T-cell (primary cell): ENCODE measurements around the gene RMRP. TPM values are rescaled to one million over a fixed set of nuclear protein-coding genes. Genes with fewer than 3 reads are reported as not detected.

Experiments used
- ATAC-seq, 4 experiments: fragments of 200-7000 bp in 3 of 4; fragments of 150-1000 bp in 1 of 4; cut with Tn5 transposase; replicated peaks in 1 of 4; 1 replicate in 3 of 4; 2 replicates in 1 of 4; pipeline ENCODE4 v1.10.0; 2021; ENCODE audit warnings: moderate library complexity in 3 of 4, mild to moderate bottlenecking in 2 of 4, moderate number of reproducible peaks in 1 of 4
- CTCF ChIA-PET, 2 donors: fragments of 300-600 bp; sonication (Branson Sonifier 250); formaldehyde crosslinking; loops; one replicate each; lab custom pipeline; 2022; ENCODE audit warnings: antibody characterized with exemption in 2 of 2; lab: Charles Lee
- POLR2A ChIA-PET, 2 donors: fragments of 300-600 bp; sonication (Branson Sonifier 250); formaldehyde crosslinking; loops; one replicate each; lab custom pipeline; 2022; ENCODE audit warnings: antibody characterized with exemption in 2 of 2; lab: Charles Lee
- DNase-seq, 35 experiments: peaks; one replicate each; pipeline versions ENCODE4 v3.0.0 to v3.0.0-alpha.2; 2013 to 2023
- H3K27ac ChIP-seq: one replicate; pipeline ENCODE4 v1.5.1; 2013; ENCODE audit warnings: low read length
- H3K27me3 ChIP-seq, 2 experiments: replicated peaks in 1 of 2; 1 replicate in 1 of 2; 2 replicates in 1 of 2; pipeline versions ENCODE4 v1.6.1 to v1.7.0; 2013; ENCODE audit warnings: low read length in 1 of 2, mixed read lengths in 1 of 2; ENCODE audit not compliant: control insufficient read depth in 2 of 2, insufficient read depth in 2 of 2; ENCODE audit errors: extremely low read depth in 1 of 2
- H3K36me3 ChIP-seq, 2 donors: 1 replicate in 1 of 2; 2 replicates in 1 of 2; pipeline versions ENCODE4 v1.6.1 to v1.7.0; 2013; ENCODE audit warnings: low read length in 1 of 2; ENCODE audit not compliant: control insufficient read depth in 2 of 2, insufficient read depth in 1 of 2; ENCODE audit errors: extremely low read depth in 1 of 2
- H3K4me1 ChIP-seq, 2 experiments: 1 replicate in 1 of 2; 2 replicates in 1 of 2; pipeline versions ENCODE4 v1.6.1 to v1.7.0; 2013; ENCODE audit warnings: low read length in 2 of 2, mixed read lengths in 1 of 2; ENCODE audit not compliant: insufficient read depth in 2 of 2, control insufficient read depth in 1 of 2; ENCODE audit errors: extremely low read depth in 1 of 2
- H3K4me3 ChIP-seq, 2 donors: 1 replicate in 1 of 2; 2 replicates in 1 of 2; pipeline versions ENCODE4 v1.5.1 to v1.7.0; 2013; ENCODE audit warnings: mild to moderate bottlenecking in 2 of 2, low read length in 1 of 2, moderate library complexity in 1 of 2; ENCODE audit not compliant: control insufficient read depth in 1 of 2; ENCODE audit errors: extremely low read depth in 1 of 2
- H3K9me3 ChIP-seq: 2 replicates; pipeline ENCODE4 v1.7.0; 2013
- H3K27ac Mint-ChIP-seq, 2 donors: one replicate each; pipeline ENCODE4 v1.8.0; 2020 to 2021; ENCODE audit warnings: mild to moderate bottlenecking in 2 of 2, mixed read lengths in 2 of 2
- H3K27me3 Mint-ChIP-seq, 2 donors: one replicate each; pipeline ENCODE4 v1.8.0; 2021 to 2022; ENCODE audit warnings: mixed read lengths in 2 of 2
- H3K36me3 Mint-ChIP-seq: one replicate; pipeline ENCODE4 v1.8.0; 2021; ENCODE audit warnings: mixed read lengths
- H3K4me1 Mint-ChIP-seq, 3 donors: one replicate each; pipeline ENCODE4 v1.8.0; 2020 to 2022; ENCODE audit warnings: mixed read lengths in 3 of 3, mild to moderate bottlenecking in 1 of 3
- H3K4me3 Mint-ChIP-seq, 3 donors: one replicate each; pipeline ENCODE4 v1.8.0; 2020 to 2022; ENCODE audit warnings: mild to moderate bottlenecking in 3 of 3, mixed read lengths in 3 of 3, moderate library complexity in 3 of 3
- H3K9me3 Mint-ChIP-seq, 3 donors: one replicate each; pipeline ENCODE4 v1.8.0; 2020 to 2022; ENCODE audit warnings: mixed read lengths in 3 of 3
- WGBS: methylation state at CpG from one replicate; pipeline ENCODE4 v1.1.5; 2013; ENCODE audit warnings: missing lambda C conversion rate; ENCODE audit not compliant: insufficient coverage; 5-methylcytosine and 5-hydroxymethylcytosine counted together
- total RNA-seq, 35 experiments: library from RNA in 6 of 35; stranded (reverse) in 6 of 35; fragments of 120-200 nt in 1 of 35; gene quantifications; one replicate each; pipeline versions ENCODE4 v1.2.1 to v1.2.4 and lab custom pipeline; 2013 to 2026

The RMRP gene
- total RNA-seq, 5 donors from 2014 or later (not counting 1 experiment from before 2014, with no cell fraction given) = 10,537 to 37,987 (median 30,491) TPM

- no peak for ATAC-seq
- Histone ChIP-seq H3K4me1 (peaks cover 0 to 13% of the 10 kb centered on the region in 2 experiments), H3K4me3 (no peak overlapping the region), H3K9me3 (no peaks in the 10 kb centered on the region), H3K27ac (no peak overlapping the region), H3K36me3 (no peaks in the 10 kb centered on the region), H3K27me3 (peaks cover 0 to 7% of the 10 kb centered on the region in 2 experiments)
- CTCF ChIA-PET = interaction anchor here in 1 of 2 donors (2.4 kb wide), 1 partner anchor 11 kb away, joined by 6 read pairs; no protein-coding TSS in a partner anchor
- Mint-ChIP-seq H3K9me3 (no peaks in the 10 kb centered on the region), H3K27ac (no peak overlapping the region), H3K4me3 (no peak overlapping the region), H3K36me3 (peaks cover 3% of the 10 kb centered on the region), H3K27me3 (no peaks in the 10 kb centered on the region), H3K4me1 (peaks cover 11 to 12% (median 12%) of the 10 kb centered on the region in 3 donors)
- no peak for DNase-seq
- WGBS = 94% methylated on average over 4 of the region's 10 CpGs
- POLR2A ChIA-PET = interaction anchor here in 1 of 2 donors (1.1 kb wide), 1 partner anchor 9 kb away, joined by 3 read pairs; no protein-coding TSS in a partner anchor
Observed at GRCh38 chr9:35684921-35685320, 27.1 kb upstream of the RMRP start.

GRCh38 chr9:35683323-35683722, 25.5 kb upstream of the RMRP start:
- H3K27ac Mint-ChIP-seq = no peak overlapping the region
- Histone ChIP-seq H3K27me3 (peaks cover 0 to 7% of the 10 kb centered on the region in 2 experiments), H3K36me3 (no peaks in the 10 kb centered on the region), H3K4me3 (no peak overlapping the region), H3K9me3 (no peaks in the 10 kb centered on the region), H3K4me1 (no peaks in the 10 kb centered on the region), H3K27ac (no peak overlapping the region)
- no CpG with 5 or more reads among the region's 2 CpGs for WGBS
- no peaks in the 10 kb centered on the region for H3K9me3 Mint-ChIP-seq
- DNase-seq (no peak), ATAC-seq (no peak)
- peaks cover 3% of the 10 kb centered on the region for H3K36me3 Mint-ChIP-seq
- ChIA-PET POLR2A (no interaction called here), CTCF (interaction anchor here in 1 of 2 donors (0.8 kb wide), 1 partner anchor 22 kb away, joined by 3 read pairs; no protein-coding TSS in a partner anchor)
- H3K27me3 Mint-ChIP-seq = no peaks in the 10 kb centered on the region
- H3K4me3 Mint-ChIP-seq = no peak overlapping the region
- H3K4me1 Mint-ChIP-seq = peaks cover 3 to 6% (median 3%) of the 10 kb centered on the region in 3 donors

GRCh38 chr9:35682520-35683315, 24.9 kb upstream of the RMRP start:
- no peak overlapping the region for H3K27ac Mint-ChIP-seq

GRCh38 chr9:35682051-35682450, 24.2 kb upstream of the RMRP start:
- no peaks in the 10 kb centered on the region for H3K36me3 ChIP-seq
- H3K27ac ChIP-seq = no peak overlapping the region
- H3K27me3 ChIP-seq = peaks cover 0 to 7% of the 10 kb centered on the region in 2 experiments
- Mint-ChIP-seq H3K4me3 (no peak overlapping the region), H3K4me1 (peaks cover 0 to under 1% (median under 1%) of the 10 kb centered on the region in 3 donors), H3K36me3 (peaks cover 3% of the 10 kb centered on the region), H3K9me3 (no peaks in the 10 kb centered on the region), H3K27me3 (no peaks in the 10 kb centered on the region), H3K27ac (no peak overlapping the region)
- no peak overlapping the region for H3K4me3 ChIP-seq
- WGBS = 88% methylated on average over 4 of the region's 6 CpGs
- H3K9me3 ChIP-seq = no peaks in the 10 kb centered on the region
- H3K4me1 ChIP-seq = no peaks in the 10 kb centered on the region
- POLR2A ChIA-PET = no interaction called here
- DNase-seq (no peak), ATAC-seq (no peak)
- CTCF ChIA-PET = no interaction called here

More at GRCh38 chr9:35682520-35683315, 24.9 kb upstream of the RMRP start:
- DNase-seq (no peak), ATAC-seq (no peak)
- no peaks in the 10 kb centered on the region for H3K27me3 Mint-ChIP-seq
- H3K4me1 ChIP-seq = no peaks in the 10 kb centered on the region
- H3K27ac ChIP-seq = no peak overlapping the region
- H3K9me3 ChIP-seq = no peaks in the 10 kb centered on the region
- H3K4me1 Mint-ChIP-seq = peaks cover 0 to 6% (median 3%) of the 10 kb centered on the region in 3 donors
- no peak overlapping the region for H3K4me3 Mint-ChIP-seq
- peaks cover 3% of the 10 kb centered on the region for H3K36me3 Mint-ChIP-seq
- ChIA-PET CTCF (no interaction called here), POLR2A (no interaction called here)
- no peak overlapping the region for H3K4me3 ChIP-seq
- H3K36me3 ChIP-seq = no peaks in the 10 kb centered on the region
- H3K9me3 Mint-ChIP-seq = no peaks in the 10 kb centered on the region
- peaks cover 0 to 7% of the 10 kb centered on the region in 2 experiments for H3K27me3 ChIP-seq
- 92% methylated on average over 9 of the region's 10 CpGs for WGBS

GRCh38 chr9:35681341-35682002, 23.7 kb upstream of the RMRP start:
- Mint-ChIP-seq H3K9me3 (no peaks in the 10 kb centered on the region), H3K27me3 (peaks cover under 1 to 1% of the 10 kb centered on the region in 2 donors), H3K4me1 (peaks cover 2 to 4% (median 3%) of the 10 kb centered on the region in 3 donors), H3K27ac (no peak overlapping the region), H3K36me3 (peaks cover 3% of the 10 kb centered on the region), H3K4me3 (no peak overlapping the region)
- Histone ChIP-seq H3K27me3 (peaks cover 0 to 7% of the 10 kb centered on the region in 2 experiments), H3K27ac (no peak overlapping the region), H3K9me3 (no peaks in the 10 kb centered on the region), H3K4me3 (no peak overlapping the region), H3K4me1 (peaks cover 0 to under 1% of the 10 kb centered on the region in 2 experiments), H3K36me3 (no peaks in the 10 kb centered on the region)
- ChIA-PET CTCF (interaction anchor here in 1 of 2 donors (0.5 kb wide), 1 partner anchor 420 kb away, joined by 5 read pairs; no protein-coding TSS in a partner anchor), POLR2A (no interaction called here)
- 87% methylated on average over 3 of the region's 3 CpGs for WGBS
- DNase-seq (no peak), ATAC-seq (no peak)
